HG02943 (cell line): Measurements from ENCODE around the gene ARHGAP9.
"Not testable (repeated sequence)": the region's sequence is repeated elsewhere in the genome, so short reads cannot be mapped to it uniquely, and the experiment has no call there.

ENCODE experiments used
- ATAC-seq: cut with Tn5 transposase; IDR thresholded peaks from one replicate; pipeline ENCODE4 v1.9.1; 2021; ENCODE audit warnings: mild to moderate bottlenecking, low read depth, moderate library complexity; ENCODE audit not compliant: unreplicated experiment

The ARHGAP9 gene

GRCh38 chr12:57517718-57518117 is 38.1 kb upstream of the ARHGAP9 start:
- not testable (repeated sequence) for ATAC-seq

- no peak for ATAC-seq
Observed at GRCh38 chr12:57517187-57517586, 37.5 kb upstream of the ARHGAP9 start.

DNA sequence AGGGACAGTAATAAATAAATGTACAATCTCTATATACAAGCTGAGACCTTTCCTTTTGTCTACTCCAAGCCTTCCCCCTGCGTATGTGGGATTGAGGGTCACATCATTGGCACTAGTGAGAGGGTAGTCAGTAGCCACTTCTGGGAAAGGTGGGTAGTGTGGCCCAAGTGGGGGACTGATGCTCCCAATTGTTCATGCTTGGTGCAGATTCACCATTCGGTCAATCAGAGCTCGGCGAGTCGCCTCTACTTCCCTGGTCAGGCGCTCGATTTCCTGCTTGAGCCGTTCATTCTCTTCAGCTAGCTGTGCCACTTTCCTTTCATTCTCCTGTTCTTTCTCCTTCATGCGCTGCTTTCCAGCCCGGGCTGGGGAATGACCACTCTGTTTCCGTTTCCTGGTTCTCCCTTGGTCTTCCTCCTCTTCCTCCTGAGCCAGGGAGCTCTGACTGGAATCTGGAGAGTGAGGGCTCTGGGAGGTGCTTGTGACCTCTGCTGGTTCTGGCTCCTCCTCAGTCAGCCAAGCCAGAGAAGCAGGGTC is 37.0 kb upstream of the ARHGAP9 start:
- no peak for ATAC-seq

DNA sequence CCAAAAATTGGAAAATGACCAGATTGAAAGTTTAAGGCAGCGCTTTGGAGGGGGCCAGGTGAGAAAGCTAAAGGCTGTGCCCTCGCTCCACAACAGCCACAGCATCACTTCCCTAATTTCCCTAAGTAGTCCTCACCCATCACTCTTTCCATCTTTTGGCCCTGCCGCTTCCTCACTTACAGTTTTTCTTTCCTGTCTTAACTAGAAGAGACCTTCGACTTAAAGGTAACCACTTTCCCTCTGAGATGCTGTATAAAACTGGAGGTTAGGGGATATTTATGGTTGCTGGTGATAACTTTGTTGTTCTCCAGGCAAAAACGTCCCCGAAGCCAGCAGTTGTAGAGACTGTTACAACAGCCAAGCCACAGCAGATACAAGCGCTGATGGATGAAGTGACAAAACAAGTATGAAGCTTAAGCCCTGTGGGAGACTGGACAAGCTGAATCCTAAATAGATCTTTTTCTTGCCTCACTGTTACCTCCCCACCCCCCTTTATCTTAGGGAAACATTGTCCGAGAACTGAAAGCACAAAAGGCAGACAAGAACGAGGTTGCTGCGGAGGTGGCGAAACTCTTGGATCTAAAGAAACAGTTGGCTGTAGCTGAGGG is 36.4 kb upstream of the ARHGAP9 start:
- ATAC-seq: no peak

GRCh38 chr12:57515408-57515933 is 35.8 kb upstream of the ARHGAP9 start:
- ATAC-seq: no peak

- ATAC-seq: no peak
Observed at GRCh38 chr12:57514720-57515407, 35.2 kb upstream of the ARHGAP9 start.

DNA sequence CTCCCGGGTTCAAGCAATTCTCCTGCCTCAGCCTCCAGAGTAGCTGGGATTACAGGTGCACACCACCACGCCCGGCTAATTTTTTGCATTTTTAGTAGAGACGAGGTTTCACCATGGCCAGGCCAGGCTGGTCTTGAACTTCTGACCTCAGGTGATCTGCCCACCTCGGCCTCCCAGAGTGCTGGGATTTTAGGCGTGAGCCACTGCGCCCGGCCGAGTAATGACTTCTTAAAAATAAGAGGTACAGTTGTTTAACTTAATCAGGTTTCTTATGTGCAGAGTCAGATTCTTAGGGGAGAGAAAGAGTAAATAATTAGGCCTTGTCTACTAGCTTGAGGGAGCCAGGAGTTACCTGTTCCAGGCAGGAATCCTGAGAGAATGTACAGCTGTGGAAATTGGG is 34.6 kb upstream of the ARHGAP9 start:
- ATAC-seq: not testable (repeated sequence)

- ATAC-seq: not testable (repeated sequence)
Observed at GRCh38 chr12:57513677-57514076, 34.0 kb upstream of the ARHGAP9 start.

- ATAC-seq: no peak
Observed at GRCh38 chr12:57513266-57513665, 33.6 kb upstream of the ARHGAP9 start.

DNA sequence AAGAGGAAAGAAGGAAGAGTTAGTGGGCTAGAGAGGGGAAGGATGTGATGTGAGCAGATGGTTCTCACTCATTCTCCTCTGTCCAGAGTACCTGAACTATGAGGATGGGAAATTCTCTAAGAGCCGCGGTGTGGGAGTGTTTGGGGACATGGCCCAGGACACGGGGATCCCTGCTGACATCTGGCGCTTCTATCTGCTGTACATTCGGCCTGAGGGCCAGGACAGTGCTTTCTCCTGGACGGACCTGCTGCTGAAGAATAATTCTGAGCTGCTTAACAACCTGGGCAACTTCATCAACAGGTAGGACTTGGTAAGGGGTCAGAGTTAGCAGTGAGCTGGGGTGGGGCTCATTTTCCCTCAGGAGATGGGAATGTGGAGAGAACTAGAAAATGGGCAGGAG is 33.0 kb upstream of the ARHGAP9 start:
- ATAC-seq: no peak

DNA sequence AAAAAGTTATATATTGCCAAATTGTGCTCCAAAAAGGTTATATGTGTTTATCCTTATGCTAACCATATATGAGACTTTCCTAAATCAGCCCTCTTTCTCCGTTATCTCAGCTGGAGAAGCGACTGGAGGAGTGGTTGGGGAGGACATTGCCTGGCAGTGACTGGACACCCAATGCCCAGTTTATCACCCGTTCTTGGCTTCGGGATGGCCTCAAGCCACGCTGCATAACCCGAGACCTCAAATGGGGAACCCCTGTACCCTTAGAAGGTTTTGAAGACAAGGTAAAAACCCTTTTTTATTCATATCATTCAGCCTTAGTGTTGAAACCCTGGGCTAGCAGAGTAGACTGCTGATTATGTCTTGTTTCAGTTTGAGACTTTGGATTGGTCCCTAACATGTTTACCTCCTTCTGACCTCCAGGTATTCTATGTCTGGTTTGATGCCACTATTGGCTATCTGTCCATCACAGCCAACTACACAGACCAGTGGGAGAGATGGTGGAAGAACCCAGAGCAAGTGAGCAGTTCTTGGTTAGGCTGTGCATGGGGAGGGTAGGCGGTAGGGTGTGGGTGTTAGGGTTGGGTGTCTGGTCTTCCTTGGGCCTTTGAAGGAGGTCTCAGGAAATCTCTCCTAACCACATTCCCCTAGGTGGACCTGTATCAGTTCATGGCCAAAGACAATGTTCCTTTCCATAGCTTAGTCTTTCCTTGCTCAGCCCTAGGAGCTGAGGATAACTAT is 32.1 kb upstream of the ARHGAP9 start:
- no peak for ATAC-seq

DNA sequence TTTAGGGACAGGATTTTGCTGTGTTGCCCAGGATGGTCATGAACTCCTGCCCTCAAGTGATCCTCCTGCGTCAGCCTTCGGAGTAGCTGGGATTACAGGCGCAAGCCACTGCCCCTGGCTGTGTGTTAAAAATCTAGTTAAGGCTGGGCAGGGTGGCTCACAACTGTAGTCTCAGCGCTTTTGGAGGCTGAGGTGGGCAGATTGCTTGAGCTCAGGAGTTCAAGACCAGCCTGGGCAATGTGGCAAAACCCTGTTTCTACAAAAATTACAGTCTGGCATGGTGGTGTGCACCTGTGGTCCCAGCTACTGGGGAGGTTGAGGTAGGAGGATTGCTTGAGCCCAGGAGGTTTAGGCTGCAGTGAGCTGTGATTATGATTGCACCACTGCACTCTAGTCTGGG is 31.5 kb upstream of the ARHGAP9 start:
- ATAC-seq: no peak

- not testable (repeated sequence) for ATAC-seq
Observed at GRCh38 chr12:57507796-57508195, 28.1 kb upstream of the ARHGAP9 start.

DNA sequence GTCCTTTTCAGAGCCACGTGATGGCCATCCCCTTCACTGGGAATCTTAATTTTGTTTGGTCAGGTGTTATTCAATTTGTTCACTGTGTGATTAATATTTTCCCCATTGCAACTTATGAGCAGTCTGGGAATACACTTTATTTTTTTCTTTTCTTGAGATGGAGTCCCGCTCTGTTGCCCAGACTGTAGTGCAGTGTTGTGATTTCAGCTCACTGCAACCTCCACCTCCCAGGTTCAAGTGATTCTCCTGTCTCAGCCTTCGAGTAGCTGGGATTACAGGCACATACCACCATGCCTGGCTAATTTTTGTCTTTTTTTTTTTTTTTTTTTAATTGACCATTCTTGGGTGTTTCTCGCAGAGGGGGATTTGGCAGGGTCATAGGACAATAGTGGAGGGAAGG is 26.9 kb upstream of the ARHGAP9 start:
- not testable (repeated sequence) for ATAC-seq

- not testable (repeated sequence) for ATAC-seq
Observed at GRCh38 chr12:57502311-57502969, 22.8 kb upstream of the ARHGAP9 start.

- no peak for ATAC-seq
Observed at GRCh38 chr12:57500213-57500612, 20.5 kb upstream of the ARHGAP9 start.

GRCh38 chr12:57498571-57498970 is 18.9 kb upstream of the ARHGAP9 start:
- ATAC-seq: no peak

GRCh38 chr12:57498132-57498502 is 18.5 kb upstream of the ARHGAP9 start:
- ATAC-seq: no peak

- no peak for ATAC-seq
Observed at GRCh38 chr12:57497223-57498131, 17.8 kb upstream of the ARHGAP9 start.

DNA sequence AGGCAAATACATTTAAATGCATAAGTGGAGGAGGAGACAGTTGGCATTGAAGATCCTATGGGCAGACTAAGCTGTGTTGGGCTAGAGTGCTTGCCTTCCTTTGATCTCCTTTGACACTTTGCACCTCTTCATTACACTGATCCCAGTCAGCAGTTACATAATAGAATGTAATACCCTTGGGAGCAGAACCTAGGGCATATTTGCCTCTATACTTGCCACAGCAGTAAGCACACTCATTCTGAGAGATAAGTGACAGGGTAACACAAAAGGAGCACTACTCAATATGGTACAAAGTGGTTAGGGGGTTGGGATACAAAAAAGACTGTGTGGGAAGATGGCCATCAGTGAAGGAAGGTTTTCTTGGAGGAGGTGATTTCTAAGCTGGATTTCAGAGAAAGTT is 17.2 kb upstream of the ARHGAP9 start:
- no peak for ATAC-seq
